HG03521 (cell line): ENCODE measurements around the gene TTC34.

Source experiments
- ATAC-seq: cut with Tn5 transposase; IDR thresholded peaks from one replicate; pipeline ENCODE4 v1.9.1; 2021; ENCODE audit warnings: mild to moderate bottlenecking, moderate library complexity; ENCODE audit not compliant: unreplicated experiment

The TTC34 gene

GRCh38 chr1:2644171-2644570 lies 157.3 kb downstream of the TTC34 start:
- no peak for ATAC-seq

- ATAC-seq, result no peak
These were observed 157.9 kb downstream of the TTC34 start for GRCh38 chr1:2643414-2644077.

GRCh38 chr1:2642560-2643413 lies 158.7 kb downstream of the TTC34 start:
- ATAC-seq, result peak; percentile 84

- no peak for ATAC-seq
These were observed 159.3 kb downstream of the TTC34 start for GRCh38 chr1:2642131-2642559.

- no peak for ATAC-seq
These were observed 159.9 kb downstream of the TTC34 start for GRCh38 chr1:2641381-2642130.

- no peak for ATAC-seq
These were observed 160.9 kb downstream of the TTC34 start for GRCh38 chr1:2640626-2641025.

- no peak for ATAC-seq
These were observed 161.6 kb downstream of the TTC34 start for GRCh38 chr1:2639607-2640521.

- ATAC-seq, result no peak
These were observed 162.3 kb downstream of the TTC34 start for GRCh38 chr1:2639203-2639602.

- ATAC-seq, result no peak
These were observed 162.9 kb downstream of the TTC34 start for GRCh38 chr1:2638466-2639115.

GRCh38 chr1:2637442-2638145 lies 163.9 kb downstream of the TTC34 start:
- ATAC-seq, result no peak

GRCh38 chr1:2636733-2637132 lies 164.8 kb downstream of the TTC34 start:
- ATAC-seq, result no peak

- no peak for ATAC-seq
These were observed 166.0 kb downstream of the TTC34 start for GRCh38 chr1:2635361-2636010.

GRCh38 chr1:2633936-2634491 lies 167.5 kb downstream of the TTC34 start:
- ATAC-seq, result no peak

- ATAC-seq, result no peak
These were observed 168.0 kb downstream of the TTC34 start for GRCh38 chr1:2633366-2633935.

- ATAC-seq, result no peak
These were observed 168.7 kb downstream of the TTC34 start, which contains the start of gene MMEL1 for GRCh38 chr1:2632561-2633361. MMEL1 (minus strand) TSS chr1:2633016; CDS start chr1:2629484, 3,532 bp downstream.

GRCh38 chr1:2632051-2632430 lies 169.5 kb downstream of the TTC34 start:
- ATAC-seq, result no peak
